Keratinocyte (primary cell): ENCODE measurements around the gene USP28. TPM values are rescaled to one million over a fixed set of nuclear protein-coding genes. Genes with fewer than 3 reads are reported as not detected.

Experiments used
- DNase-seq: peaks from one replicate; pipeline ENCODE4 v3.0.0-alpha.2; 2011; ENCODE audit warnings: low read depth, missing footprints, low spot score
- FAIRE-seq: peaks from 2 replicates; lab custom pipeline; 2011; peaks lifted over from hg19 to GRCh38; lab: Jason Lieb, UNC
- H2AFZ ChIP-seq: 2 replicates; pipeline ENCODE4 v1.6.0; 2012; ENCODE audit warnings: low read length, control low read depth, inconsistent platforms; ENCODE audit not compliant: control insufficient read depth
- H3K27ac ChIP-seq: 2 replicates; pipeline ENCODE4 v1.5.1; 2011; ENCODE audit warnings: low read length; ENCODE audit not compliant: control insufficient read depth, insufficient read depth
- H3K27me3 ChIP-seq: 3 replicates; pipeline ENCODE4 v1.6.0; 2011; ENCODE audit warnings: low read length; ENCODE audit not compliant: control insufficient read depth, insufficient read depth; ENCODE audit errors: extremely low read depth
- H3K36me3 ChIP-seq, 2 experiments: 2 replicates in 1 of 2; 3 replicates in 1 of 2; pipeline ENCODE4 v1.5.1; 2011; ENCODE audit warnings: low read length in 2 of 2, mild to moderate bottlenecking in 1 of 2; ENCODE audit not compliant: control insufficient read depth in 2 of 2, insufficient read depth in 2 of 2; ENCODE audit errors: extremely low read depth in 1 of 2
- H3K4me1 ChIP-seq: 3 replicates; pipeline ENCODE4 v1.5.1; 2011; ENCODE audit warnings: low read length; ENCODE audit not compliant: control insufficient read depth, insufficient read depth; ENCODE audit errors: extremely low read depth
- H3K4me2 ChIP-seq: 3 replicates; pipeline ENCODE4 v1.6.0; 2011; ENCODE audit warnings: low read depth, low read length; ENCODE audit not compliant: control insufficient read depth, insufficient read depth; ENCODE audit errors: extremely low read depth
- H3K4me3 ChIP-seq, 3 experiments: fragments of 200-600 bp in 1 of 3; sonication (generic) in 1 of 3; 2 replicates in 2 of 3; 3 replicates in 1 of 3; pipeline ENCODE4 v1.5.1; 2011 to 2016; ENCODE audit warnings: low read length in 3 of 3, mild to moderate bottlenecking in 3 of 3, control low read depth in 2 of 3, inconsistent platforms in 1 of 3, low read depth in 1 of 3, mixed read lengths in 1 of 3, mixed run types in 1 of 3, moderate library complexity in 1 of 3; ENCODE audit not compliant: control insufficient read depth in 2 of 3, insufficient read depth in 2 of 3; ENCODE audit errors: extremely low read depth in 1 of 3
- H3K79me2 ChIP-seq: 2 replicates; pipeline ENCODE4 v1.6.0; 2012; ENCODE audit warnings: low read length; ENCODE audit not compliant: control insufficient read depth, insufficient read depth
- H3K9ac ChIP-seq: 3 replicates; pipeline ENCODE4 v1.6.0; 2011; ENCODE audit warnings: low read length; ENCODE audit not compliant: control insufficient read depth, insufficient read depth; ENCODE audit errors: extremely low read depth
- H3K9me1 ChIP-seq: 3 replicates; pipeline ENCODE4 v1.6.0; 2011; ENCODE audit warnings: low read length; ENCODE audit not compliant: control insufficient read depth, insufficient read depth; ENCODE audit errors: extremely low read depth
- H3K9me3 ChIP-seq: 2 replicates; pipeline ENCODE4 v1.5.1; 2012; ENCODE audit warnings: low read depth, low read length; ENCODE audit not compliant: control insufficient read depth
- H4K20me1 ChIP-seq: 3 replicates; pipeline ENCODE4 v1.6.0; 2011; ENCODE audit warnings: low read length; ENCODE audit not compliant: control insufficient read depth, insufficient read depth; ENCODE audit errors: extremely low read depth
- CTCF ChIP-seq, 3 experiments: IDR thresholded peaks in 1 of 3; conservative IDR thresholded peaks in 1 of 3; optimal IDR thresholded peaks in 1 of 3; 2 replicates in 2 of 3; 3 replicates in 1 of 3; pipeline versions ENCODE3 to v1.5.1; 2011; ENCODE audit warnings: low read length in 3 of 3, mild to moderate bottlenecking in 3 of 3, moderate library complexity in 2 of 3, control low read depth in 1 of 3, inconsistent platforms in 1 of 3; ENCODE audit not compliant: insufficient read depth in 2 of 3; ENCODE audit errors: extremely low read depth in 1 of 3
- EZH2 ChIP-seq: IDR thresholded peaks from one replicate; pipeline ENCODE4 v1.6.1; 2012; ENCODE audit warnings: inconsistent platforms, mild to moderate bottlenecking, low read length, moderate library complexity
- dilution Hi-C: fragments of 300-500 bp; cut with MboI; formaldehyde crosslinking; loops from one replicate; pipeline ENCODE4 v1.7.0; 2020; ENCODE audit warnings: low sequenced_read_pairs; ENCODE audit not compliant: extremely low pct_ligation_motif_present
- polyA plus RNA-seq, 5 experiments: library from polyadenylated mRNA; depleted of rRNA in 3 of 5; stranded (reverse) in 3 of 5; stranded (forward) in 1 of 5; unstranded in 1 of 5; fragments of >200 nt; gene quantifications; 1 replicate in 1 of 5; 2 replicates in 3 of 5; 3 replicates in 1 of 5; pipeline versions ENCODE4 v1.2.1 to v1.2.3, GENCODE V29; 2011 to 2012; ENCODE audit warnings: missing spikeins in 2 of 5, low read depth in 1 of 5, low replicate concordance in 1 of 5

USP28 gene
- polyA plus RNA-seq, 1 donor (not counting 4 experiments of a cell fraction or from before 2014, with no cell fraction given): 37.4 TPM

- H4K20me1 ChIP-seq: no peaks in the 10 kb centered on the region
- no peak for FAIRE-seq
Measured at GRCh38 chr11:113908098-113908497, 32.7 kb upstream of the USP28 start.

GRCh38 chr11:113907681-113908080 is 32.3 kb upstream of the USP28 start:
- H3K9ac ChIP-seq: no peak overlapping the region
- peaks cover 8% of the 10 kb centered on the region for H3K27me3 ChIP-seq
- no peaks in the 10 kb centered on the region for H3K4me1 ChIP-seq
- TF ChIP-seq CTCF (optimal IDR thresholded peaks at IDR 0.05 in 1 of 3, IDR thresholded peaks at IDR 0.05 in 1 of 3, conservative IDR thresholded peaks at IDR 0.05 in 1 of 3; ENCODE audit: extremely low read depth in 1 of 3, insufficient read depth in 2 of 3, low read length in 3 of 3) (no peak), EZH2 (no peak)
- no peak overlapping the region for H3K27ac ChIP-seq
- no peak overlapping the region for H2AFZ ChIP-seq
- DNase-seq (no peak), FAIRE-seq (no peak)
- no peaks in the 10 kb centered on the region for H3K9me1 ChIP-seq
- no peaks in the 10 kb centered on the region for H3K36me3 ChIP-seq
- no peak overlapping the region for H3K4me2 ChIP-seq
- dilution Hi-C loops: no loop called here
- no peaks in the 10 kb centered on the region for H4K20me1 ChIP-seq
- no peaks in the 10 kb centered on the region for H3K9me3 ChIP-seq
- H3K79me2 ChIP-seq: no peaks in the 10 kb centered on the region
- H3K4me3 ChIP-seq: no peak overlapping the region

More at GRCh38 chr11:113908098-113908497, 32.7 kb upstream of the USP28 start:
- H3K36me3 ChIP-seq: no peaks in the 10 kb centered on the region
- H3K79me2 ChIP-seq: no peaks in the 10 kb centered on the region
- no peak overlapping the region for H3K9ac ChIP-seq
- dilution Hi-C loops: no loop called here
- H3K4me3 ChIP-seq: no peak overlapping the region
- TF ChIP-seq EZH2 (no peak), CTCF (optimal IDR thresholded peaks at IDR 0.05 in 1 of 3, IDR thresholded peaks at IDR 0.05 in 1 of 3, conservative IDR thresholded peaks at IDR 0.05 in 1 of 3; ENCODE audit: extremely low read depth in 1 of 3, insufficient read depth in 2 of 3, low read length in 3 of 3) (no peak)
- no peaks in the 10 kb centered on the region for H3K9me3 ChIP-seq
- H3K4me1 ChIP-seq: no peaks in the 10 kb centered on the region
- no peak for DNase-seq
- no peak overlapping the region for H2AFZ ChIP-seq
- H3K27me3 ChIP-seq: peaks cover 8% of the 10 kb centered on the region
- no peaks in the 10 kb centered on the region for H3K9me1 ChIP-seq
- no peak overlapping the region for H3K4me2 ChIP-seq
- no peak overlapping the region for H3K27ac ChIP-seq
